HEK293 (cell line): ENCODE measurements around the gene ZBTB4.

Experiments
- HOXD13 ChIP-seq: sonication (generic); formaldehyde crosslinking; IDR thresholded peaks from 2 replicates; pipeline ENCODE4 v1.8.0; 2022; ENCODE audit warnings: missing genetic modification reagents, borderline replicate concordance
- ZBTB7A ChIP-seq: fragments of 450-650 bp; formaldehyde crosslinking; IDR thresholded peaks from 2 replicates; pipeline ENCODE4 v1.5.1; 2016; ENCODE audit warnings: low read depth, missing biosample characterization, missing genetic modification characterization
- ZNF169 ChIP-seq: fragments of 450-650 bp; formaldehyde crosslinking; IDR thresholded peaks from 2 replicates; pipeline ENCODE4 v1.5.1; 2016; ENCODE audit warnings: missing biosample characterization, missing genetic modification characterization
- ZNF549 ChIP-seq: fragments of 450-650 bp; IDR thresholded peaks from 2 replicates; pipeline ENCODE4 v1.5.1; 2018; ENCODE audit warnings: missing biosample characterization, missing genetic modification characterization, mild to moderate bottlenecking, inconsistent platforms, moderate library complexity
- ZNF596 ChIP-seq: fragments of 450-650 bp; IDR thresholded peaks from 2 replicates; pipeline ENCODE4 v1.5.0; 2018; ENCODE audit warnings: missing biosample characterization, mild to moderate bottlenecking, missing genetic modification characterization, moderate library complexity
- ZNF830 ChIP-seq: fragments of 450-650 bp; IDR thresholded peaks from 2 replicates; pipeline ENCODE4 v1.5.0; 2018; ENCODE audit warnings: missing biosample characterization, missing genetic modification characterization, low read depth, mild to moderate bottlenecking, moderate library complexity
- TF ChIP-seq, protein P1 (sequence below): fragments of 450-650 bp; IDR thresholded peaks from 2 replicates; pipeline ENCODE4 v1.5.1; 2018; ENCODE audit warnings: missing biosample characterization, missing genetic modification characterization
- TF ChIP-seq, protein P2 (sequence below): fragments of 450-650 bp; formaldehyde crosslinking; IDR thresholded peaks from 2 replicates; pipeline ENCODE4 v1.5.1; 2016; ENCODE audit warnings: missing biosample characterization, missing genetic modification characterization

DNA sequence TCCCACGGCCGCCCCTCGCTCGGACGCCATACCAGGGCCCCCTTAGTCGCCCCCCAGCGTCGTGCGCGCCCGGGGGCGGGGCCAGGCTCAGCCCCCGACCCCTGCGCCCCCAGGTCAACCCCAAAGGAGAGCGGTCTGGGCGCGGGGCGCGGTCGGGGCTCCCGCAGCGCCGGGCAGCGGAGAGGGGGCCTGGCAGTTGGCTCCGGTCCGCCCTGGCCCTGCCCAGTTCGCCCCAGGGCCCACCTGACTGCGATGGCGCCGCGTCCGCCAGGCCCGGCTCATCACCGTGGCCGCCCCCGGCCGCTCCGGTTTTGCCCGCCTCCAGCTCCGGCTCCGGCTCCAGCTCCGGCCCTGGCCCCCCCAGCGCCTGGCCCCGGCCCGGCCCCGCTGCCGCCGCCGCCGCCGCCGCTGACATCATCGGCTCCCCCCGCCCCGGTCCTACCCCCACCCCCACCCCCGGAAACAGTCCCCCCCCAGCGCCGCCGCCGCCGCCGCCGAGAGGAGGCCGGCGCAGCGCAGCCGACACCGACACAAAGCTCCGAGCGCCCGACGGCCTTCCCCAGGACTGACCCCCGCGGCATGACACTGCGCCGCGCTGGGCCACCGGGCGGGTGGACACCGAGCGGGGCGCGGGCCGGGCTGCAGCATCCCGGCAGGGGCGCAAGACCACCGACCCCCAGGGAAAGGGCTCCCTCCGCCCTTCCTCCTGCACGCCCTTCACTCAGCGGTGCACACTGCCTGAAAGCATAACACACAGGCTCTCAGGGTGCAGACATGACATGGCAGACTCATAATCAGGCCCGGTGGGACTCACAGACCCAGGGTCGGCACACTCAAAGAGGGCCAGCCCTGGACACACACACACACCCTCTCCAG lies at the start of gene ZBTB4:
- TF ChIP-seq, protein P1, sequence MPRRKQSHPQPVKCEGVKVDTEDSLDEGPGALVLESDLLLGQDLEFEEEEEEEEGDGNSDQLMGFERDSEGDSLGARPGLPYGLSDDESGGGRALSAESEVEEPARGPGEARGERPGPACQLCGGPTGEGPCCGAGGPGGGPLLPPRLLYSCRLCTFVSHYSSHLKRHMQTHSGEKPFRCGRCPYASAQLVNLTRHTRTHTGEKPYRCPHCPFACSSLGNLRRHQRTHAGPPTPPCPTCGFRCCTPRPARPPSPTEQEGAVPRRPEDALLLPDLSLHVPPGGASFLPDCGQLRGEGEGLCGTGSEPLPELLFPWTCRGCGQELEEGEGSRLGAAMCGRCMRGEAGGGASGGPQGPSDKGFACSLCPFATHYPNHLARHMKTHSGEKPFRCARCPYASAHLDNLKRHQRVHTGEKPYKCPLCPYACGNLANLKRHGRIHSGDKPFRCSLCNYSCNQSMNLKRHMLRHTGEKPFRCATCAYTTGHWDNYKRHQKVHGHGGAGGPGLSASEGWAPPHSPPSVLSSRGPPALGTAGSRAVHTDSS (tag by site-specific recombination), result no peak
- TF ChIP-seq HOXD13, result no peak
- no peak for TF ChIP-seq ZBTB7A
- no peak for TF ChIP-seq ZNF549 (tag by site-specific recombination)
- TF ChIP-seq ZNF596 (tag by site-specific recombination), result 0 out of 2 replicates have a peak, but pooled peaks have one; percentile 6
- TF ChIP-seq, protein P2, sequence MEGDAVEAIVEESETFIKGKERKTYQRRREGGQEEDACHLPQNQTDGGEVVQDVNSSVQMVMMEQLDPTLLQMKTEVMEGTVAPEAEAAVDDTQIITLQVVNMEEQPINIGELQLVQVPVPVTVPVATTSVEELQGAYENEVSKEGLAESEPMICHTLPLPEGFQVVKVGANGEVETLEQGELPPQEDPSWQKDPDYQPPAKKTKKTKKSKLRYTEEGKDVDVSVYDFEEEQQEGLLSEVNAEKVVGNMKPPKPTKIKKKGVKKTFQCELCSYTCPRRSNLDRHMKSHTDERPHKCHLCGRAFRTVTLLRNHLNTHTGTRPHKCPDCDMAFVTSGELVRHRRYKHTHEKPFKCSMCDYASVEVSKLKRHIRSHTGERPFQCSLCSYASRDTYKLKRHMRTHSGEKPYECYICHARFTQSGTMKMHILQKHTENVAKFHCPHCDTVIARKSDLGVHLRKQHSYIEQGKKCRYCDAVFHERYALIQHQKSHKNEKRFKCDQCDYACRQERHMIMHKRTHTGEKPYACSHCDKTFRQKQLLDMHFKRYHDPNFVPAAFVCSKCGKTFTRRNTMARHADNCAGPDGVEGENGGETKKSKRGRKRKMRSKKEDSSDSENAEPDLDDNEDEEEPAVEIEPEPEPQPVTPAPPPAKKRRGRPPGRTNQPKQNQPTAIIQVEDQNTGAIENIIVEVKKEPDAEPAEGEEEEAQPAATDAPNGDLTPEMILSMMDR (tag by site-specific recombination), result peak; percentile 64; the same call in 1 of the 2 replicates
- no peak for TF ChIP-seq ZNF169 (tag by site-specific recombination)
- TF ChIP-seq ZNF830 (tag by site-specific recombination), result no peak
